IMR-90 (cell line): ENCODE results near the gene ORAI3.

Experiments
- CTCF ChIP-seq: conservative IDR thresholded peaks from 2 replicates; pipeline ENCODE4 v1.5.1; 2012; ENCODE audit warnings: mild to moderate bottlenecking, low read depth, low read length, improper control_type of control experiment
- RAD21 ChIP-seq: IDR thresholded peaks from 2 replicates; pipeline ENCODE4 v1.6.1; 2012; ENCODE audit warnings: low read length, improper control_type of control experiment

DNA sequence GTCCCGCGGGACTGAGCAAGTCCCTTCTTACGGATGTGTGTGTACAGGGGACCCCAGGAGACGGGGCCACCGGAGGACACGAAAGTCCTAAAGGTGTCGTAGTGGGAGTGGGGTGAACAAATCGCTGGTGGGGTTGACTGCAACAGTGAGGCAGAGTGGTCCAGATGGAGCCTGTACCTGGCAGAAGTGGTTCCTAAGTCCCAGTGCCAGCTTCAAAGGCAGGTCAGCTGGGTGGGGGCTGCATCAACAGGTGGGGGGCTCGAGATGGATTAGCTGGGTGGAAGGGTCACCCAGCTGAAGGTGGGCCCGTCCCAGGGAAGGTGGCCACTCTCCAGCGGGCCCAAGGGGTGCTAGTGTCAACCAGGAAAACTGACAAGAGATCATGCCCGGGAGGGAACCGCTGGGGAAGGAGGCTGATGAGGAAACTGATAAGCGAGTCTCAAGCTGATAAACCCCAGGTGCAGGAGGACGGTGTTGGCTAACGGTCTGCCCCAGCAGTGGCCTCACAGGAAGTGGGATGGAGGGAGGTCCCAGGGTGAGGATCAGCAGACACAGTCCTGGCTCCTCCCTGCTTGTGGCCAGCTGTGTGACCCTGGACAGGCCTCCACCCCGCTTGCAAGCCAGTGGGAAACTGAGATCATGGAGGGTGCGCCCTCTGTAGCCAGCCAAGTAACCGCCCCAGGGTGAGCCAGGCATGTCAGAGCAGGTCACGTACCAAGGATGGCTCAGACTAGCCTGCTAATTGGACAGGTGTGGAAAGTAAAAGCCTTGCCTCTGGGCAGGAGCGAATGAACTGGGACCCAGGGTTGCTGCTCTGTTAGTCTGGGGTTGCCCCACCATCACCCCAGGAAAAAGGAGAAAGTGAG, 1.0 kb downstream of the ORAI3 start:
- no peak for TF ChIP-seq RAD21
- TF ChIP-seq CTCF = no peak
